Measurements from ENCODE around the gene CDH19.
"Not testable (repeated sequence)": the region's sequence is repeated elsewhere in the genome, so short reads cannot be mapped to it uniquely, and the experiment has no call there.

Gene CDH19

GRCh38 chr18:66560094-66560493 lies 43.8 kb downstream of the CDH19 start:
- DNase-seq, result no peak

GRCh38 chr18:66558773-66559172 lies 45.1 kb downstream of the CDH19 start:
- DNase-seq, result no peak

GRCh38 chr18:66557091-66557490 lies 46.8 kb downstream of the CDH19 start:
- DNase-seq, result no peak

GRCh38 chr18:66555585-66555984 lies 48.3 kb downstream of the CDH19 start:
- DNase-seq, result no peak

GRCh38 chr18:66553824-66554223 lies 50.1 kb downstream of the CDH19 start:
- no peak for DNase-seq

- DNase-seq, result no peak
Measured at GRCh38 chr18:66550366-66550765, 53.5 kb downstream of the CDH19 start.

GRCh38 chr18:66548747-66549146 lies 55.1 kb downstream of the CDH19 start:
- DNase-seq, result no peak

GRCh38 chr18:66534110-66534509 lies 69.8 kb downstream of the CDH19 start:
- no peak for DNase-seq

- no peak for DNase-seq
Measured at GRCh38 chr18:66533693-66534092, 70.2 kb downstream of the CDH19 start.

- no peak for DNase-seq
Measured at GRCh38 chr18:66523219-66523991, 80.5 kb downstream of the CDH19 start.

- DNase-seq, result no peak
Measured at GRCh38 chr18:66513996-66514395, 89.9 kb downstream of the CDH19 start.

- DNase-seq, result no peak
Measured at GRCh38 chr18:66511792-66512191, 92.1 kb downstream of the CDH19 start.

GRCh38 chr18:66511289-66511688 lies 92.6 kb downstream of the CDH19 start:
- no peak for DNase-seq

GRCh38 chr18:66510357-66511045 lies 93.4 kb downstream of the CDH19 start:
- no peak for DNase-seq

GRCh38 chr18:66508937-66509336 lies 95.0 kb downstream of the CDH19 start:
- no peak for DNase-seq

GRCh38 chr18:66506178-66506577 lies 97.7 kb downstream of the CDH19 start:
- DNase-seq, result no peak

GRCh38 chr18:66497351-66497750 lies 106.5 kb downstream of the CDH19 start:
- no peak for DNase-seq

GRCh38 chr18:66495844-66496243 lies 108.0 kb downstream of the CDH19 start:
- no peak for DNase-seq

GRCh38 chr18:66473882-66474281 lies 130.0 kb downstream of the CDH19 start:
- no peak for DNase-seq

- not testable (repeated sequence) for DNase-seq
Measured at GRCh38 chr18:66466184-66466583, 137.7 kb downstream of the CDH19 start.

GRCh38 chr18:66461344-66461743 lies 142.5 kb downstream of the CDH19 start:
- DNase-seq, result no peak

GRCh38 chr18:66457245-66457644 lies 146.6 kb downstream of the CDH19 start:
- no peak for DNase-seq

Data from stimulated activated CD4-positive, alpha-beta T cell treated with anti-CD3 and anti-CD28 coated beads, Interleukin-12 subunit alpha, Interleukin-12 subunit beta, amount 100 ng/mL, for 4 hours (primary cell).